ENCODE measurements around the gene ERC1.
"Not testable (repeated sequence)": the region's sequence is repeated elsewhere in the genome, so short reads cannot be mapped to it uniquely, and the experiment has no call there.

ERC1 gene

DNA sequence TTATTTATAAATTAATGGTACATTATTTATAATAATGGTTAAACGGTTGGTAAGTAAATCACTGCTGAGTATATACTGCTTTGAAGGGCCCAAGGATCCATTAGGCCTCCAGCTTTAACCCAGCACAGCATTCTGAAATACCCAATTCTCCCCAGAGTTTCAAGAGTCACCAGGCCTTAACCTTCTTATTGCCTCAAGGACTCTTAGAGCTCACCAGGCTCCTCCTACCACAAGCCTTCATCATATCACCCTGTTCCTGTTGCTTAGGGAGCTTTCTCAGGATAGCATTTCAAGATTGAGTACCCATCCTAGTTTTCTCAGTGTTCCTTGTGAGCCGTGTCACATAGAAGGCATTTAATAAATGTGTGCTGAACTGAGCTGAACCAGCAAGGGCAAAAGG lies 360.9 kb downstream of the ERC1 start:
- TF ChIP-seq, protein P1, sequence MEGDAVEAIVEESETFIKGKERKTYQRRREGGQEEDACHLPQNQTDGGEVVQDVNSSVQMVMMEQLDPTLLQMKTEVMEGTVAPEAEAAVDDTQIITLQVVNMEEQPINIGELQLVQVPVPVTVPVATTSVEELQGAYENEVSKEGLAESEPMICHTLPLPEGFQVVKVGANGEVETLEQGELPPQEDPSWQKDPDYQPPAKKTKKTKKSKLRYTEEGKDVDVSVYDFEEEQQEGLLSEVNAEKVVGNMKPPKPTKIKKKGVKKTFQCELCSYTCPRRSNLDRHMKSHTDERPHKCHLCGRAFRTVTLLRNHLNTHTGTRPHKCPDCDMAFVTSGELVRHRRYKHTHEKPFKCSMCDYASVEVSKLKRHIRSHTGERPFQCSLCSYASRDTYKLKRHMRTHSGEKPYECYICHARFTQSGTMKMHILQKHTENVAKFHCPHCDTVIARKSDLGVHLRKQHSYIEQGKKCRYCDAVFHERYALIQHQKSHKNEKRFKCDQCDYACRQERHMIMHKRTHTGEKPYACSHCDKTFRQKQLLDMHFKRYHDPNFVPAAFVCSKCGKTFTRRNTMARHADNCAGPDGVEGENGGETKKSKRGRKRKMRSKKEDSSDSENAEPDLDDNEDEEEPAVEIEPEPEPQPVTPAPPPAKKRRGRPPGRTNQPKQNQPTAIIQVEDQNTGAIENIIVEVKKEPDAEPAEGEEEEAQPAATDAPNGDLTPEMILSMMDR (IDR thresholded peaks at IDR 0.05; ENCODE audit: low read depth, low read length, missing control alignments): no peak

DNA sequence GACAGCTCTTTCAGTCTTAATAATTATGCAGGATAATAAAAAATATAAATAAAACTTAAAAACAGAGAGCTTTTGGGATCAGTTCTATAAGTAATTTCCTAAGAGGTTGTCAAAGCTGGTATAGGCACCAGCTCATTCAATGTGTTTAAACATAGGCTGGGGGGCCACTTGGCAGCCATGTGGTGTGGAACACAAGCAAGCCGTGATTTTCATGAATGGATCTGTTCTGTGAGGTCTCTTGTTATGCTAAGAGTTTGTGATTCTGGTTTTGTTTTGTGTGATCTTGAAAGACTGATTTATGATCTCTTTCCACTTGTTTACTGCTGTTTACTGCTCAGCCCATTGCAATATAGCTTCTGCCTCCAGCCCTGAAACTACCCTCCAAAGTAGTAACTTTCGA lies 362.4 kb downstream of the ERC1 start:
- DNase-seq (ENCODE audit: extremely low read depth, low read depth): no peak
- TF ChIP-seq, protein P1 (IDR thresholded peaks at IDR 0.05; ENCODE audit: low read depth, low read length, missing control alignments): no peak
- no peak overlapping the region for H3K4me3 ChIP-seq (replicated peaks; ENCODE audit: low read depth, low read length)

More for the DNA sequence above, 360.9 kb downstream of the ERC1 start:
- H3K4me3 ChIP-seq (replicated peaks; ENCODE audit: low read depth, low read length): no peak overlapping the region
- DNase-seq (ENCODE audit: extremely low read depth, low read depth): no peak

DNA sequence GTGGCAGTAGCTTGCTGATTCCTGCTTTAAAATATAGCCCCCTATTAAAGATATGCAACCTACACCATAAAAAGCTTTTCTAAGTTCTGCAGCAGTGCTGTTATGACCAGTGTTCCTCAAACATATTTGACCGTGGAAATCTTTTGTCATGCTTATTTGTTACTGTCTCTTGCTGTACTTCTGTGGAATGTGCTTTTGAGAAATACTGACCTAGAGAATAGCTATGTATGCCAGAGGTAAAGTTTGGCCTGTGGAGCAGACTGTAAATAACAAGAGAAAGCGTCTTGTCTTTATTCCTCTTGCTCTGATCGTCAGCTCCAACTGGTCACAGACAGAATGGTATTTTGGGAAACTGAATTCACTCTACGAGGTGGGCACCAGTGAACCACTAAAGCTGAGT lies 364.4 kb downstream of the ERC1 start:
- TF ChIP-seq, protein P1 (IDR thresholded peaks at IDR 0.05; ENCODE audit: low read depth, low read length, missing control alignments): no peak
- H3K4me3 ChIP-seq (replicated peaks; ENCODE audit: low read depth, low read length): no peak overlapping the region
- no peak for DNase-seq (ENCODE audit: extremely low read depth, low read depth)

GRCh38 chr12:1355871-1356270 lies 364.8 kb downstream of the ERC1 start:
- not testable (repeated sequence) for DNase-seq (ENCODE audit: extremely low read depth, low read depth); H3K4me3 ChIP-seq (replicated peaks; ENCODE audit: low read depth, low read length)

- H3K4me3 ChIP-seq (replicated peaks; ENCODE audit: low read depth, low read length): no peak overlapping the region
- no peak for DNase-seq (ENCODE audit: extremely low read depth, low read depth)
- TF ChIP-seq, protein P1 (IDR thresholded peaks at IDR 0.05; ENCODE audit: low read depth, low read length, missing control alignments): no peak
Measured at GRCh38 chr12:1356285-1356684, 365.3 kb downstream of the ERC1 start.

DNA sequence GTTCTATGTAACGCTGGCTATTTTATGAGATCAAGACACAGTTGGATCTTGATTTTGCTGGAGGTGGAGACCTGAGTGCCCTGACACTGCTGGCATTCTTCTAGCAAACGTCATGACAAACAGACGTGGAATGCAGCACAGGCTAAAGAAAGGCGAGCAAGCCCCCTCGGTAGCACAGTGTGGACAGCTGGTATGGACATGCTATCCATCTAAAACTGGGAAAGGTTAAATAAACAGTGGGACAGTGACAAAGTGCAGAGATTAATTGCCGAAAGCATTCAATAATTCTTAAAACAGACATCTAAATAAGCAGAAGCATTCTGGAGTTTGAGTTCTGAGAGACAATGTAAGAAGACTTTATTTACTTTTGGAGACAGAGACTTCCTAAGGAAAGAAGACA lies 366.1 kb downstream of the ERC1 start:
- TF ChIP-seq, protein P1 (IDR thresholded peaks at IDR 0.05; ENCODE audit: low read depth, low read length, missing control alignments): no peak
- no peak overlapping the region for H3K4me3 ChIP-seq (replicated peaks; ENCODE audit: low read depth, low read length)
- no peak for DNase-seq (ENCODE audit: extremely low read depth, low read depth)

DNA sequence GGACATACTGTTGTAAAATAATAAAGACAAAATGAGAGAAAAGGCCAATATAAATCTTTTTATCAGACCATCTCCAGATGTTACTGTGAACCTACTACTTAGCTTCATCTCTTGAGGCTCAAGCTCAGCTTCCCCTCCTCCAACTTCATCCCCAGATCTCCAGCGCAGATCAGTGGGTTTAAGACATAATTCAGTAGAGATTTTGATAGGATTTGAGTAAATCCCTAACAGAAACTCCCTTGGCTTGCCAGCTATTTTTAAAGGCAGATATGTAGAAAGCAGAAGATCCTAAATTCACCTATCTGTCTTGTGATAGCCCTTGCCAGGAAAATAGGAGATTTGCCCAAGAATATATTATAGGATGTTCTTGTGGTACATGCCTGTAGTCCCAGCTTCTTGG lies 366.7 kb downstream of the ERC1 start:
- TF ChIP-seq, protein P1 (IDR thresholded peaks at IDR 0.05; ENCODE audit: low read depth, low read length, missing control alignments): no peak
- H3K4me3 ChIP-seq (replicated peaks; ENCODE audit: low read depth, low read length): no peak overlapping the region
- DNase-seq (ENCODE audit: extremely low read depth, low read depth): no peak

Data from HFF-Myc (cell line).